Daoy (cell line): Measurements from ENCODE around the gene TOMM40. TPM values are rescaled to one million over a fixed set of nuclear protein-coding genes. Genes with fewer than 3 reads are reported as not detected.
"Not testable (repeated sequence)": the region's sequence is repeated elsewhere in the genome, so short reads cannot be mapped to it uniquely, and the experiment has no call there.

Experiments used
- DNase-seq: peaks from one replicate; pipeline ENCODE4 v3.0.0-alpha.2; 2015; ENCODE audit warnings: low read depth
- total RNA-seq: library from RNA; depleted of rRNA; stranded (reverse); fragments of >200 nt; shearing (Covaris generic); gene quantifications from 2 replicates; pipeline ENCODE4 v1.2.3, GENCODE V29; 2014

The TOMM40 gene
- total RNA-seq, 1 experiment from 2014 or later: 170 TPM

- DNase-seq: no peak
These were observed 6.8 kb downstream of the TOMM40 start for GRCh38 chr19:44897835-44898234.

GRCh38 chr19:44900328-44901244 is 9.5 kb downstream of the TOMM40 start:
- DNase-seq: no peak

- DNase-seq: no peak
These were observed 12.2 kb downstream of the TOMM40 start for GRCh38 chr19:44903216-44903601.

- peak; percentile 70 for DNase-seq
These were observed 12.8 kb downstream of the TOMM40 start for GRCh38 chr19:44903602-44904425.

GRCh38 chr19:44904426-44904994 is 13.5 kb downstream of the TOMM40 start:
- no peak for DNase-seq

- no peak for DNase-seq
These were observed 14.5 kb downstream of the TOMM40 start, which contains the start of gene APOE for GRCh38 chr19:44905437-44906160. Gene APOE, plus strand, starts transcription at chr19:44905796. Its CDS starts 829 bp downstream, at chr19:44906625.

GRCh38 chr19:44907613-44908012 is 16.6 kb downstream of the TOMM40 start:
- no peak for DNase-seq

GRCh38 chr19:44908074-44908835 is 17.2 kb downstream of the TOMM40 start:
- DNase-seq: no peak

- no peak for DNase-seq
These were observed 17.8 kb downstream of the TOMM40 start for GRCh38 chr19:44908836-44909261.

- DNase-seq: no peak
These were observed 18.7 kb downstream of the TOMM40 start for GRCh38 chr19:44909775-44910174.

GRCh38 chr19:44911896-44912295 is 20.8 kb downstream of the TOMM40 start:
- DNase-seq: not testable (repeated sequence)

GRCh38 chr19:44912854-44913253 is 21.8 kb downstream of the TOMM40 start:
- DNase-seq: no peak

GRCh38 chr19:44913512-44914432 is 22.7 kb downstream of the TOMM40 start:
- not testable (repeated sequence) for DNase-seq

GRCh38 chr19:44914433-44915206 is 23.6 kb downstream of the TOMM40 start, which contains the start of gene APOC1:
Gene APOC1, plus strand, starts transcription at chr19:44914608. Its CDS starts 284 bp downstream, at chr19:44914892.
- peak; percentile 89 for DNase-seq

- DNase-seq: no peak
These were observed 33.2 kb downstream of the TOMM40 start for GRCh38 chr19:44924243-44924725.

- DNase-seq: peak; percentile 73
These were observed 34.2 kb downstream of the TOMM40 start for GRCh38 chr19:44925114-44925891.

GRCh38 chr19:44926245-44927077 is 35.4 kb downstream of the TOMM40 start:
- peak; percentile 33 for DNase-seq
